Activated CD4-positive, CD25-positive, alpha-beta regulatory T cell treated with anti-CD3 and anti-CD28 coated beads, Interleukin-2, amount 50 U/mL, for 72 hours (primary cell): ENCODE results near the gene TP53I3.
"Not testable (repeated sequence)": the region's sequence is repeated elsewhere in the genome, so short reads cannot be mapped to it uniquely, and the experiment has no call there.

ENCODE experiments used
- DNase-seq: peaks from one replicate; pipeline ENCODE4 v3.0.0; 2021

The TP53I3 gene

GRCh38 chr2:24095171-24095677 lies 10.6 kb upstream of the TP53I3 start:
- DNase-seq, result not testable (repeated sequence)

GRCh38 chr2:24093270-24093669 lies 8.6 kb upstream of the TP53I3 start:
- not testable (repeated sequence) for DNase-seq

- no peak for DNase-seq
These were observed 4.3 kb upstream of the TP53I3 start for GRCh38 chr2:24088821-24089359.

DNA sequence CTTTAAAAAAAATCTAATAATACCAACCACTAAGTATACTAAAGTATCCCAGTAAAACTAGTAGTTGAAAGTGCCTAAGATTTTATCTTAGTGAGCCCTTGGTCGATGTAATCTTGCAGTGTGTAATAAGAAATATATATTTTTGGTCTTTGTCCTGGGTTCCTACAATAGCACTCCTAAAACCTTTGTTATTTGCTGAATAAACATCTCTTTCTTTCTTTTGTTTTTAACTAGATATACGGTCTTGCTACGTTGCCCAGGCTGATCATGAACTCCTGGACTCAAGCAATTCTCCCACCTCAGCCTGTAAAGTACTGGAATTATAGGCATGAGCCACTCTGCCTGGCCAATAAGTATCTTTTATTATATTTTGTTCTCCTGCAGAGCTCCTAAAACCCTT lies 2.4 kb upstream of the TP53I3 start:
- no peak for DNase-seq

DNA sequence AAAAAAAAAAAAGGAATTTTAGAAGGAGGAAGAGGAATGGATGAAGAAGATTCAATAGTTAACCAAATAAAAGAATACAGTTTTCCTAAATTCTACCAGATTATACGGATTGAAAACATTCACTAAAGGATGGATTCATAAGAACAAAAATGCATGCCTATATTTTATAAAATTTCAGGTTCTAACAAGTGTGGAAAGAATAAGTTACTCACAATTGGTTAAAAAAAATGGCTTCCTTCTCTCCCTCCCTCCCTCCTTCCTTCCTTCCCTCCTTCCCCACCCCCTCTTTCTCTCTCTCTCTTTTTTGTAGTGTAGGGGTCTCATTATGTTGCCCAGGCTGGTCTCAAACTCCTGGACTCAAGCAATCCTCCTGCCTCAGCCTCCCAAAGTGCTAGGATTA lies 1.6 kb upstream of the TP53I3 start:
- DNase-seq, result no peak

DNA sequence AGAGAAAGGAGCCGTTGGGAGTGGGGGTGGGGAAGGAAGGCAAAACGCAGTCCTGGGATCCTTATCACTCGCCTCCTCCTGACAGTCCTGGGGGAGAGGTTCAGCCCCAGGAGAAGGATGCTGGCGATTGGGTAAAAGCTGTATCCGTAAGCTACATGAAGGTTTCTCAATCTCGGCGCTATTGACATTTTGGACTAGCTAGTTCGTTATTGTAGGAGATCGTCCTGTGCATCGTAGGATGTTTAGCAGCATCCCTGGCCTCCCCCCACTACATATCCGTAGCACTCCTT lies 511 bp upstream of the TP53I3 start:
- no peak for DNase-seq

GRCh38 chr2:24083567-24084385 lies 858 bp downstream of the TP53I3 start:
- no peak for DNase-seq

GRCh38 chr2:24082787-24083566 lies 1.7 kb downstream of the TP53I3 start:
- DNase-seq, result no peak

DNA sequence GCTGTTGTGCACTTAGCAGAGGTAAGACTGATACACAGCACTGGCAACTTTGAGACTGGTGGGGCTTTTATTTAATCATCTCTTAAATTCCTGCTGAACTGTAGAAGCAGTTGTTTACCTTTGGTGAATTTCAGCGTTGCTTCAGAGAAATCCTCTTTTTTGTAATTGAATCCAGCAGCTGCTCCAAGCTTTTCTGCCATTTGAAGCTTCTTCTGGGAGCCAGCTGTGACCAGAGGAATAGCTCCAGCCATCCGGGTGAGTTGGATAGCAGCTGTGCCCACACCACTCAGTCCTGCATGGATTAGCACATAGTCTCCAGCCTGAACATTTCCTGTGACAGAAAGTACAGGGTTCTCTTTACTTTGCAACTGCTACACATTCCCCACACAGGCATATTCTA lies 3.9 kb downstream of the TP53I3 start:
- no peak for DNase-seq

- DNase-seq, result no peak
These were observed 6.8 kb downstream of the TP53I3 start for GRCh38 chr2:24077879-24078278.

GRCh38 chr2:24077535-24077877 lies 7.1 kb downstream of the TP53I3 start:
- no peak for DNase-seq

- no peak for DNase-seq
These were observed 7.6 kb downstream of the TP53I3 start for GRCh38 chr2:24076849-24077534.

- peak; percentile 99 for DNase-seq
These were observed 8.5 kb downstream of the TP53I3 start, which contains the start of gene SF3B6 for GRCh38 chr2:24075915-24076848. Gene SF3B6, minus strand, starts transcription at chr2:24076326. Its CDS starts 97 bp downstream, at chr2:24076229.

GRCh38 chr2:24075259-24075658 lies 9.4 kb downstream of the TP53I3 start:
- no peak for DNase-seq

GRCh38 chr2:24073816-24074215 lies 10.8 kb downstream of the TP53I3 start:
- DNase-seq, result no peak

GRCh38 chr2:24072259-24072658 lies 12.4 kb downstream of the TP53I3 start:
- no peak for DNase-seq

GRCh38 chr2:24065341-24065740 lies 19.3 kb downstream of the TP53I3 start:
- no peak for DNase-seq

- DNase-seq, result no peak
These were observed 25.9 kb downstream of the TP53I3 start for GRCh38 chr2:24058564-24059271.

DNA sequence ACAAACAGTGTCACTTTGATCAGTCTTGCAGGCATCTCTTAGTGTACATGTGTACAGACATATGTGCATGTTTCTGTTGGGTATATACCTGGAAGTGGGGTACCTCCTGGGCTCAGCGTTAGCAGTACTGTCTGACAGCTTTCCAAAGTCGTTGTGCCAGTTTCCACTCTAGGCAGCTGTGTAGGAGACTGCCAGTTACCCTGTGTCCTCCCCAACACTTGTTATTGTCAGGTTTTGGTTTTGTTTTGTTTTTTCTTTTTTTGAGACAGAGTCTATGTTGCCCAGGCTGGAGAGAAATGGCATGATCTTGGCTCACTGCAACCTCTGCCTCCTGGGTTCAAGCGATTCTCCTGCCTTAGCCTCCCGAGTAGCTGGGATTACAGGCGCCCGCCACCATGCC lies 28.9 kb downstream of the TP53I3 start:
- DNase-seq, result no peak

- DNase-seq, result no peak
These were observed 30.1 kb downstream of the TP53I3 start for GRCh38 chr2:24054366-24055010.

DNA sequence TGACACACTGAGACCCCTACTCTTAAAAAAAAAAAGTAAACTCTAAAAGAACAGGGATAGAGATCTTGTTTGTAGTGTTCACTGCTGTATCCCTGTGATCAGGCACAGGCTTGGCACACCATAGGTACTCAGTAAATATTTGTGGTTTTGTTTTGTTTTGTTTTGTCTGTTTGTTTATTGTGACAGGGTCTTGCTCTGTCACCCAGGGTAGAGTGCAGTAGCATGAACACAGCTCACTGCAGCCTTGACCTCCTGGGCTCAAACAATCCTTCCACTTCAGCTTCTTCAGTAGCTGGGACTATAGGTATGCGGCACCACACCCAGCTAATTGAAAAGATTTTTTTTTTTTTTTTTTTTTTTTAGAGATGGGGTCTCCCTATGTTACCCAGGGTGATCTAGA lies 31.7 kb downstream of the TP53I3 start:
- no peak for DNase-seq
